ENCODE measurements around the gene WDR48. TPM values are rescaled to one million over a fixed set of nuclear protein-coding genes. Genes with fewer than 3 reads are reported as not detected.

WDR48 gene
- total and polyA plus RNA-seq, 4 donors: 17.3 to 39.3 (median 28.4) TPM

DNA sequence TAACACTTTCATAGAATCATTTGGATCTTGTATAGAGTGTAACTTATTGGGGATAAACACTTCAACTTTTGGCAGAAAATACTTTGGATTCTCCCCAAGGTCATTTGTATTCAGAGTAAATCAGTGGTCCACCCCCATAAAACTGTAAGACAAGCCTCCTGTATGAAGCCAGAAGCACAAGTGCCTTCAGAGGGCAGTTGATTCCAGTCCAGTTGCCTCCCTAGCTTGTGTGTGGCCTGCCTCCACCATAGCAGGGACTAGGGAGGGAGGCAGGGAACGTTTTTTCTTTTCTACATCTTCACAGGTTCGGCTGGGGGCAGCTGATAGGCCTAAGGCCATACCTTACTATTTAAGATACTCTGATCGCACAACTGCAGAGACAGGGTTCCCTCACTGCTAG lies 44.0 kb downstream of the WDR48 start:
- intact Hi-C loops (cut with DNase I): no loop called here
- 64 to 67% methylated on average over 3 of the region's 3 CpGs for WGBS, 2 donors
- H3K4me3 ChIP-seq (ENCODE audit: low read length in 2 of 2): no peak overlapping the region
- DNase-seq: no peak
- no peaks in the 10 kb centered on the region for H3K27me3 ChIP-seq (ENCODE audit: control insufficient read depth in 1 of 2, insufficient read depth in 2 of 2, low read length in 1 of 2)
- H3K27ac ChIP-seq (ENCODE audit: low read depth in 1 of 2, low read length in 2 of 2): no peak overlapping the region
- no peak for ATAC-seq (ENCODE audit: low FRiP score)
- no peaks in the 10 kb centered on the region for H3K4me1 ChIP-seq (ENCODE audit: control insufficient read depth in 1 of 2, insufficient read depth in 2 of 2, low read length in 2 of 2)
- peaks cover 6 to 19% of the 10 kb centered on the region in 2 donors for H3K36me3 ChIP-seq (ENCODE audit: control insufficient read depth in 1 of 2, insufficient read depth in 2 of 2, low read length in 1 of 2)
- no peaks in the 10 kb centered on the region for H3K9me3 ChIP-seq (ENCODE audit: control insufficient read depth, low read length)

DNA sequence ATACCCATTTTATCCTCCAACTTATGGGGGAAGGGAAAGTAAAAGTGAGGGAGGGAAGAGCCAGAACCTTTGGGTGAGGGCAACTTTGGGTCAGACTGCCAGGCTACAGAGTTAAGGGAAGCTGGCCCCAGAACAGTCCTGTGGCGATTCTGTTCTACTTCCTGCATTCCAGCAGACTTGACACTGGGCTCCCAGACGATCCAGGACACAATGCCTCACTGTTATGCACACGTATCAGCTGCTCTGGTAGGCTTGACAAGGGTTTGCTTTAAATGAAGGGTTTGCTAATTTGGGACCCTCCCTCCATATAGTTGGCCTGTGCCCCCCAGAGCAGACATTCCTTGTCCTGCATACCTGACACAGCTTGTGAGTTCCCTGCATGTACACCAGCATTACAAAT lies 45.0 kb downstream of the WDR48 start:
- DNase-seq (no peak), ATAC-seq (ENCODE audit: low FRiP score) (no peak)
- intact Hi-C loops (cut with DNase I): no loop called here
- Histone ChIP-seq H3K36me3 (ENCODE audit: control insufficient read depth in 1 of 2, insufficient read depth in 2 of 2, low read length in 1 of 2) (peaks cover 4 to 17% of the 10 kb centered on the region in 2 donors), H3K27me3 (ENCODE audit: control insufficient read depth in 1 of 2, insufficient read depth in 2 of 2, low read length in 1 of 2) (no peaks in the 10 kb centered on the region), H3K9me3 (ENCODE audit: control insufficient read depth, low read length) (no peaks in the 10 kb centered on the region), H3K27ac (ENCODE audit: low read depth in 1 of 2, low read length in 2 of 2) (no peak overlapping the region), H3K4me3 (ENCODE audit: low read length in 2 of 2) (no peak overlapping the region), H3K4me1 (ENCODE audit: control insufficient read depth in 1 of 2, insufficient read depth in 2 of 2, low read length in 2 of 2) (no peaks in the 10 kb centered on the region)
- 7 to 9% methylated on average over 3 of the region's 3 CpGs for WGBS, 2 donors

DNA sequence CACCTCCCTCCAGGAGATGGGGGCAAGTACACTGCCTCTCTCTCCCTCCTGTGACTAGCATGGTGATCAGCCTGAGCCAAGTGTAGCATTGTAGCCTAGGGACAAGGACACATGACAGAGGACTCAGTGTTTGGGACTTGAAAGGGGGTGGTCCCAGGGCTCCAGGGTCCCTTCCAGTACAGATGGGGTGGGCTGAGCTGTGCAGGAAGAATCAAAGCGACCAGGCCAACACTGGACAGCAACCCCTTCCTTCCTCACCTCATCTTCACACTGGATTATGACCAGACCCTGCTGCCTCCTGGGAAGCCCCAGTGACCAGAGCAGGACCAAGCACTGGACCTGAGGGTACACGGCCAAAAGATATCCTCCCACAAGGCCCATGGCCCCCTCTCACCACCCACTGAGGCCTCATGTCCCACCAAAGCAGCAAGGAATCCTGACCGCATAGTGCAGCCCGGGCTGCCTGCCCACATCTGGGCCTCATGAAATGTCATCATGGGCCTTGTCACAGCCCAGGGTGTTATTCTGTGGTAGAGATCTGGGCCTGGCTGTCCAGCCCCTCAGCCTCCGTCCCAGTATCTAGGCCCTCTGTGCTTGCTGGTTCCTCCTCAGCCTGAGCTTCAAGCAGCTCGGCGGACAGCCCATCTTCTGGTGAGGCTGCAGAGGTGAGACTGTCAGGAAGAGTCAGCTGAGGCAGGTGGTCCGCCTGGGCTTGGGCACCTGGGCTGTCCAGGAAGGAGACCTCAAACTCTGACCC lies 46.1 kb downstream of the WDR48 start:
- Histone ChIP-seq H3K36me3 (ENCODE audit: control insufficient read depth in 1 of 2, insufficient read depth in 2 of 2, low read length in 1 of 2) (peaks cover 4 to 13% of the 10 kb centered on the region in 2 donors), H3K9me3 (ENCODE audit: control insufficient read depth, low read length) (no peaks in the 10 kb centered on the region), H3K27me3 (ENCODE audit: control insufficient read depth in 1 of 2, insufficient read depth in 2 of 2, low read length in 1 of 2) (no peaks in the 10 kb centered on the region), H3K4me1 (ENCODE audit: control insufficient read depth in 1 of 2, insufficient read depth in 2 of 2, low read length in 2 of 2) (no peaks in the 10 kb centered on the region), H3K4me3 (ENCODE audit: low read length in 2 of 2) (no peak overlapping the region), H3K27ac (ENCODE audit: low read depth in 1 of 2, low read length in 2 of 2) (no peak overlapping the region)
- WGBS, 2 donors: 77% methylated on average over 8 of the region's 8 CpGs
- ATAC-seq (ENCODE audit: low FRiP score) (no peak), DNase-seq (no peak)
- intact Hi-C loops (cut with DNase I): no loop called here

DNA sequence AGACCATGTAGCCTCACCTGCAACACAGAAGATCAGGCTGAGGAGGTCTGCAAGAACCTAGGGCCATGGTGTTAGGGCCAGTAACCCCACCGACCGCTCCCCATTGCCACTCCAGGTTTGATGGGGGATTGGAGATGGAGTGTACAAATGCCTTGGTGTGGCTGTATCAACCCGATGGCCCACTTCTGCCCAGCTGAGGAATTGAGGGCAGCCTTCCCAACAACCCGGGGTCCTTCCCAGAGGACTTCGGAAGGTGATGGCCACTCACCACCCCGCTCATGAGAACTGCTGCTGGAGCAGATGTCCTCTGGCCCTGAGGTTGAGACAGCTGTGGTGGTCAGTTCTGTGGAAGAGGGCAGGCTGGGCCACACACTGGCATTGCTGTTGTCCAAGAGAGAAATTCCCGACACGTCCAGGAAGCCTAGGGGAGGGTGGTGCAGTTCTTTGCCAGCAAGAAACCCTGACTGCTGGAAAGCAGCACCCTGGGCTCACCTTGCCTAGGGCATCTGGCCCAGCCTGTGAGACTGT lies 46.7 kb downstream of the WDR48 start:
- ATAC-seq (ENCODE audit: low FRiP score) (no peak), DNase-seq (no peak)
- Histone ChIP-seq H3K4me3 (ENCODE audit: low read length in 2 of 2) (no peak overlapping the region), H3K9me3 (ENCODE audit: control insufficient read depth, low read length) (no peaks in the 10 kb centered on the region), H3K27ac (ENCODE audit: low read depth in 1 of 2, low read length in 2 of 2) (no peak overlapping the region), H3K4me1 (ENCODE audit: control insufficient read depth in 1 of 2, insufficient read depth in 2 of 2, low read length in 2 of 2) (no peaks in the 10 kb centered on the region), H3K36me3 (ENCODE audit: control insufficient read depth in 1 of 2, insufficient read depth in 2 of 2, low read length in 1 of 2) (peaks cover 4 to 12% of the 10 kb centered on the region in 2 donors), H3K27me3 (ENCODE audit: control insufficient read depth in 1 of 2, insufficient read depth in 2 of 2, low read length in 1 of 2) (no peaks in the 10 kb centered on the region)
- WGBS, 2 donors: 83 to 86% methylated on average over 8 of the region's 8 CpGs
- intact Hi-C loops (cut with DNase I): no loop called here

DNA sequence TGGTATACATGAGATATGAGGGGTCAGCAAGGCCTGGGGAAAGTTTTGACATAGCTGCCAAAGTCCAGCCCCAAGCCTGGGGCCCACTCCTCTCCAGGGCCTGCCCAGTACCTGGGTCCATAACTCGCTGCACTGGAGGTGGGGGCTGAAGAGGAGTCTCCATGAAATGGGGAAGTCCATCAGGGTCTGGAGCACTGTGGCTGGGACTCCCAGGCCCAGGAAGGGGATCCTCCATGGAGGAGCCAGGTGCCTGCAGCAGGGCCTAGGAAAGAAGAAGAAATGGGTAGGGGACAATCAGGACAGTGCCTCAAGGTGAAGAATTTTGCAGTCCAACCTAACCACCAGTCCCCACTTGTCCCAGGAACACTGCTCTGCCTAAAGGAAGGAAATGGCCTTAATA lies 47.4 kb downstream of the WDR48 start:
- 87 to 100% methylated on average over 1 of the region's 1 CpG for WGBS, 2 donors
- no peak for DNase-seq
- H3K4me1 ChIP-seq (ENCODE audit: control insufficient read depth in 1 of 2, insufficient read depth in 2 of 2, low read length in 2 of 2): no peaks in the 10 kb centered on the region
- intact Hi-C loops (cut with DNase I): no loop called here
- no peak for ATAC-seq (ENCODE audit: low FRiP score)
- H3K36me3 ChIP-seq (ENCODE audit: control insufficient read depth in 1 of 2, insufficient read depth in 2 of 2, low read length in 1 of 2): peaks cover 0 to 12% of the 10 kb centered on the region in 2 donors
- no peak overlapping the region for H3K4me3 ChIP-seq (ENCODE audit: low read length in 2 of 2)
- no peaks in the 10 kb centered on the region for H3K27me3 ChIP-seq (ENCODE audit: control insufficient read depth in 1 of 2, insufficient read depth in 2 of 2, low read length in 1 of 2)
- no peak overlapping the region for H3K27ac ChIP-seq (ENCODE audit: low read depth in 1 of 2, low read length in 2 of 2)
- H3K9me3 ChIP-seq (ENCODE audit: control insufficient read depth, low read length): no peaks in the 10 kb centered on the region

DNA sequence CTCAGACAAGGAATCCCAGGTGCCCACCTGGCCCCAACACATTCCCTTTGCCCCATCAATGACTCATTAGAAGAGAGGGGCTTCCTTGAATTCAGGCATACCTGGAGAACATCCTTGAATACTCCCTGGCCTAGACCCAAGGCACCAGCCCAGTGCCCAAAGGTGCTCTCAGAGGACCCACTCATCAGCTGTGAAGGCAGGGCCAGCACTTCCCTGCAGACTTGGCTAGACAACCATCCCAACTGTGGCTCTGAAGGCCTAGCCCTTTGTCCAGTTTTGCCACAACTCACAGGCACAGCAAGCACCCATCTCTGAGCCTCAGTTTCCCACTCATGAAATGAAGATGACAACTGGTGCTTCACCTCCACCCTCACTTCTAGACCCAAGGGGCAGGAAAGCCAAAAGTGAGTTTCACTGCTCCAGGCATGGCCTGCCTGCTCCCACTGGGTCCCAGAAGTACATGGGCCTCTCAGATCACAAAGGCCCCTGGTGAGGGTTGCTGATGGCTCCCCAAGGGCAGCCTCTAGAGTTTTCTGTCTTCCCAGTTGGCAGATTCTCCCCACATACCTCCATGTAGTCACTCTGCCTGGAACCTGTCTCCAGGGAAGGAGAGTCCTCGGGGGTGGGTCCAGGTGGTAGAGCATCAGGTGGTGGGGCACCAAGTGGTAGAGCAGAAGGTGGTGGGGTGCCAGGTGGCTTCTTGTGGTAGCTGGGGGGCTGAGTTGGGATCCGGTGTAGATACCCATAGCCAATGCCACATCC lies 48.1 kb downstream of the WDR48 start:
- no peaks in the 10 kb centered on the region for H3K4me1 ChIP-seq (ENCODE audit: control insufficient read depth in 1 of 2, insufficient read depth in 2 of 2, low read length in 2 of 2)
- WGBS, 2 donors: 95% methylated on average over 2 of the region's 2 CpGs
- H3K27ac ChIP-seq (ENCODE audit: low read depth in 1 of 2, low read length in 2 of 2): no peak overlapping the region
- intact Hi-C loops (cut with DNase I): loop anchor here in 1 of 2 donors (5.0 to 10.0 kb wide), 2 partner anchors 192 to 285 kb away; partner anchors contain the start of gene SLC25A38
- H3K4me3 ChIP-seq (ENCODE audit: low read length in 2 of 2): no peak overlapping the region
- DNase-seq: no peak
- no peak for ATAC-seq (ENCODE audit: low FRiP score)
- H3K27me3 ChIP-seq (ENCODE audit: control insufficient read depth in 1 of 2, insufficient read depth in 2 of 2, low read length in 1 of 2): no peaks in the 10 kb centered on the region
- peaks cover 0 to 9% of the 10 kb centered on the region in 2 donors for H3K36me3 ChIP-seq (ENCODE audit: control insufficient read depth in 1 of 2, insufficient read depth in 2 of 2, low read length in 1 of 2)
- H3K9me3 ChIP-seq (ENCODE audit: control insufficient read depth, low read length): no peaks in the 10 kb centered on the region

DNA sequence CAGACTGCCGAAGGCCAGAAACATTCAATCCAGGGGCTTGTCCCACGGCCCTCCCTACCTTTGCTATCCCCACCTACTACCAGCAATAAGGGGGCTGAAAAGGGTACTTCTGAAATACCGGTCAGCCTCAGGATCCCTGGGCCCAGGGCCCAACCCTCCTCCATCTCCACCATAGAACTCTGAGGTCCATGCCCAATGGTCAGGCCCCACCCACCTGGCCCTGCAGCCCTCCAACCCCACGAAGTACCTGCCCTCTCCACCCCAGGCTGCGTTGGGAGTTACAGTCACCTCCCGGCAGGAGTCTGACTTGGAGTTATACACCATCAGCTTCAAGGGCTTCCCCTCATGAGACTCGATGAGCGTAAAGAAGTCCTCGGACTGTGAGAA lies 48.7 kb downstream of the WDR48 start:
- H3K4me1 ChIP-seq (ENCODE audit: control insufficient read depth in 1 of 2, insufficient read depth in 2 of 2, low read length in 2 of 2): no peaks in the 10 kb centered on the region
- DNase-seq: no peak
- peaks cover 0 to 9% of the 10 kb centered on the region in 2 donors for H3K36me3 ChIP-seq (ENCODE audit: control insufficient read depth in 1 of 2, insufficient read depth in 2 of 2, low read length in 1 of 2)
- ATAC-seq (ENCODE audit: low FRiP score): no peak
- no peaks in the 10 kb centered on the region for H3K27me3 ChIP-seq (ENCODE audit: control insufficient read depth in 1 of 2, insufficient read depth in 2 of 2, low read length in 1 of 2)
- no peak overlapping the region for H3K4me3 ChIP-seq (ENCODE audit: low read length in 2 of 2)
- no peak overlapping the region for H3K27ac ChIP-seq (ENCODE audit: low read depth in 1 of 2, low read length in 2 of 2)
- 83 to 84% methylated on average over 9 of the region's 9 CpGs for WGBS, 2 donors
- intact Hi-C loops (cut with DNase I): loop anchor here in 1 of 2 donors (5.0 to 10.0 kb wide), 2 partner anchors 192 to 284 kb away; partner anchors contain the start of gene SLC25A38
- no peaks in the 10 kb centered on the region for H3K9me3 ChIP-seq (ENCODE audit: control insufficient read depth, low read length)

DNA sequence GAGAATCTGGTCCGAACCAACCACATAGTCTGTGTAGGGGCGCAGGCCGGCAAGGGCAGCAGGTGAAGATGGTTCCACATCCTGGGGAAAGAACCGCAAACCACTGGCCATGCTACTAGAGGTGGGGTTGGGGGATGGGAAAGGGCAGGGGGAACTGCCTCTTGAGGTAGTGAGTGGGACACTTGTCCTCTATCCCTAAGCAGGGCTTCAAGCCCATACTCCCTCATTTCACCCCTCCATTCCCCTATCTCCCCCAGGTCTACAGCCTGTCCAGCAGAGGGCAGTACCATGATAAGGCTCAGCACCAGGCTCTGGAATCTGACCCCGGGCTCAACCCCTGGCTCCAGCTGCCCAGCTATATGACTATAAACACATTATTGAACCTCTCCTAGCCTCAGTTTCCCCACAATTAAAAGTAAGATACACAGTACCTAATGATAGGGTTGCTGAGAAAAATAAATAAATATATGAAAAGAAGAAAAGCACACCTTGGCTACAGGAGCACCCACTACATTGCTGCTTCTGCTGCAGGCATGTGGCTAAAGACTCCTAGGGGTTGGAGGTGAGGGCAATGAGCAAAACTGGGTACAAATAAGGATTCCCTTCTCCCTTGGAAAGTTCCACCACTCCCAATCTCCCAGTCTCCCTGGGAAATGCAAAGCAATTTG lies 49.3 kb downstream of the WDR48 start:
- 80 to 85% methylated on average over 5 of the region's 5 CpGs for WGBS, 2 donors
- DNase-seq (no peak), ATAC-seq (ENCODE audit: low FRiP score) (peak; percentile 38)
- H3K27ac ChIP-seq (ENCODE audit: low read depth in 1 of 2, low read length in 2 of 2): no peak overlapping the region
- H3K4me1 ChIP-seq (ENCODE audit: control insufficient read depth in 1 of 2, insufficient read depth in 2 of 2, low read length in 2 of 2): no peaks in the 10 kb centered on the region
- H3K36me3 ChIP-seq (ENCODE audit: control insufficient read depth in 1 of 2, insufficient read depth in 2 of 2, low read length in 1 of 2): peaks cover 0 to 9% of the 10 kb centered on the region in 2 donors
- no peaks in the 10 kb centered on the region for H3K27me3 ChIP-seq (ENCODE audit: control insufficient read depth in 1 of 2, insufficient read depth in 2 of 2, low read length in 1 of 2)
- H3K9me3 ChIP-seq (ENCODE audit: control insufficient read depth, low read length): no peaks in the 10 kb centered on the region
- no peak overlapping the region for H3K4me3 ChIP-seq (ENCODE audit: low read length in 2 of 2)
- intact Hi-C loops (cut with DNase I): loop anchor here in 1 of 2 donors (5.0 to 10.0 kb wide), 2 partner anchors 191 to 284 kb away; partner anchors contain the start of gene SLC25A38
